PFSK-1 (cell line): ENCODE results near the gene LHX3.

ENCODE experiments used
- FOXP2 ChIP-seq: optimal IDR thresholded peaks from 2 replicates; pipeline ENCODE3; 2011; ENCODE audit warnings: borderline replicate concordance, control low read depth, inconsistent platforms; ENCODE audit not compliant: insufficient read depth; ENCODE audit errors: extremely low read length, extremely low read depth
- POLR2AphosphoS5 ChIP-seq: IDR thresholded peaks from 2 replicates; pipeline ENCODE4 v1.6.1; 2012; ENCODE audit warnings: low read depth, mild to moderate bottlenecking, control low read depth, low read length, moderate library complexity
- SIN3A ChIP-seq: IDR thresholded peaks from 2 replicates; pipeline ENCODE4 v1.6.1; 2012; ENCODE audit warnings: mild to moderate bottlenecking, low read length, moderate library complexity, borderline replicate concordance; ENCODE audit not compliant: insufficient read depth
- TAF1 ChIP-seq: IDR thresholded peaks from 2 replicates; pipeline ENCODE4 v1.6.1; 2012; ENCODE audit warnings: low read length, control low read depth, borderline replicate concordance; ENCODE audit not compliant: insufficient read depth
- TF ChIP-seq, protein P1 (sequence below), 2 experiments: IDR thresholded peaks; 2 replicates each; pipeline versions ENCODE4 v1.6.1 to v1.8.0; 2011 to 2012; ENCODE audit warnings: low read depth in 2 of 2, low read length in 2 of 2, control low read depth in 1 of 2, inconsistent platforms in 1 of 2, mild to moderate bottlenecking in 1 of 2, moderate library complexity in 1 of 2; ENCODE audit not compliant: insufficient read depth in 1 of 2

DNA sequence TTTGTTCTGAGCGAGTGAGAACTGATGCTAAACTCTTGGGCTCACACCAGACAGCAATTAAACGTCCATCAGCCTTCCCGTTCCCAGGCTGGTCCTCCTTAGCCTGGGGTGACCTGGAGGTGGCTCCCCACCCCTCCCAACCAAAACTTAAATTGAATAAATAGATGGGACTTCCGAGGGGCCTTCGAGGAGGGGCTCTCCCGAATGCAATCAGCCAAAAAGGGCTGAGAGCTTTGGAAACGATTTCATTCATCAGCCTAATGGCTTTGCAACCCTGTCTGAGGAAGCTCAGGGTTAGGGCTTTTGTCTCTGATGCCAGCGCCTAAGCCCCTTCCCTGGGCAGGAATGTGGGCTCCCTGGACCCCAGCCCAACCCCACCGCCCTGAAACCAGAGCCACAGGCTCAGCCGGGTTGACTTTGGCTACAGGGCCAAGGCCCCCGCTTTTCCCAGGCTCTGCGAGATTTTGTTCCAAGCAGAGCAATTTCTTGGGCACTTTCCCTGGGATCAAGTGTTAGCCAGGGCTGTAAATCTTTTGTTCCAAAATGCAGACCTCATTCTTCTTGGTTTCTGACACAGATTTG, 29.2 kb downstream of the LHX3 start:
- TF ChIP-seq, protein P1, sequence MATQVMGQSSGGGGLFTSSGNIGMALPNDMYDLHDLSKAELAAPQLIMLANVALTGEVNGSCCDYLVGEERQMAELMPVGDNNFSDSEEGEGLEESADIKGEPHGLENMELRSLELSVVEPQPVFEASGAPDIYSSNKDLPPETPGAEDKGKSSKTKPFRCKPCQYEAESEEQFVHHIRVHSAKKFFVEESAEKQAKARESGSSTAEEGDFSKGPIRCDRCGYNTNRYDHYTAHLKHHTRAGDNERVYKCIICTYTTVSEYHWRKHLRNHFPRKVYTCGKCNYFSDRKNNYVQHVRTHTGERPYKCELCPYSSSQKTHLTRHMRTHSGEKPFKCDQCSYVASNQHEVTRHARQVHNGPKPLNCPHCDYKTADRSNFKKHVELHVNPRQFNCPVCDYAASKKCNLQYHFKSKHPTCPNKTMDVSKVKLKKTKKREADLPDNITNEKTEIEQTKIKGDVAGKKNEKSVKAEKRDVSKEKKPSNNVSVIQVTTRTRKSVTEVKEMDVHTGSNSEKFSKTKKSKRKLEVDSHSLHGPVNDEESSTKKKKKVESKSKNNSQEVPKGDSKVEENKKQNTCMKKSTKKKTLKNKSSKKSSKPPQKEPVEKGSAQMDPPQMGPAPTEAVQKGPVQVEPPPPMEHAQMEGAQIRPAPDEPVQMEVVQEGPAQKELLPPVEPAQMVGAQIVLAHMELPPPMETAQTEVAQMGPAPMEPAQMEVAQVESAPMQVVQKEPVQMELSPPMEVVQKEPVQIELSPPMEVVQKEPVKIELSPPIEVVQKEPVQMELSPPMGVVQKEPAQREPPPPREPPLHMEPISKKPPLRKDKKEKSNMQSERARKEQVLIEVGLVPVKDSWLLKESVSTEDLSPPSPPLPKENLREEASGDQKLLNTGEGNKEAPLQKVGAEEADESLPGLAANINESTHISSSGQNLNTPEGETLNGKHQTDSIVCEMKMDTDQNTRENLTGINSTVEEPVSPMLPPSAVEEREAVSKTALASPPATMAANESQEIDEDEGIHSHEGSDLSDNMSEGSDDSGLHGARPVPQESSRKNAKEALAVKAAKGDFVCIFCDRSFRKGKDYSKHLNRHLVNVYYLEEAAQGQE (IDR thresholded peaks at IDR 0.05; ENCODE audit: insufficient read depth in 1 of 2, low read depth in 2 of 2, low read length in 2 of 2): no peak
- TF ChIP-seq POLR2AphosphoS5 (no peak), SIN3A (no peak), TAF1 (no peak), FOXP2 (no peak)
